ENCODE data around the gene ZNF275. TPM values are rescaled to one million over a fixed set of nuclear protein-coding genes. Genes with fewer than 3 reads are reported as not detected.

The ZNF275 gene
- total RNA-seq, 2 donors from 2014 or later: 16.3 to 58.6 TPM

DNA sequence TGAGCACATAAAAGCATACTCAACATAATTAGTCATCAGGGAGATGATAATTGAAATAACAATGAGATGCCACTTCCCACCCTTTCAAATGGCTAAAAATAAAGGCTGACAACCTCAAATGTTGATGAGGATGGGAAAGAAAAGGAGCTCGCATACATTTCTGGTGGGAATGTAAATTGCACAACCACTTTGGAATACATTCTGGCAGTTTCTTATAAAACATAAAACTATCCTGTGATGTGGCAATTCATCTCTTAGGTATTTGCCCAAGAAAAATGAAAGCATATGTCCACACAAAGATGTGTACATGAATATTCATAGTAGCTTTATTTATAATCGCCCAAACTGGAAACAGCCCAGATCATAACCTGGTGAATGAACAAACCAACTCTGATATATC lies 687 bp upstream of the ZNF275 start:
- no peaks in the 10 kb centered on the region for H3K27me3 ChIP-seq (replicated peaks; ENCODE audit: insufficient read depth)
- TF ChIP-seq POLR2AphosphoS5 (IDR thresholded peaks at IDR 0.05) (no peak), POLR2A (IDR thresholded peaks at IDR 0.05) (no peak)
- TF ChIP-seq, protein P1, sequence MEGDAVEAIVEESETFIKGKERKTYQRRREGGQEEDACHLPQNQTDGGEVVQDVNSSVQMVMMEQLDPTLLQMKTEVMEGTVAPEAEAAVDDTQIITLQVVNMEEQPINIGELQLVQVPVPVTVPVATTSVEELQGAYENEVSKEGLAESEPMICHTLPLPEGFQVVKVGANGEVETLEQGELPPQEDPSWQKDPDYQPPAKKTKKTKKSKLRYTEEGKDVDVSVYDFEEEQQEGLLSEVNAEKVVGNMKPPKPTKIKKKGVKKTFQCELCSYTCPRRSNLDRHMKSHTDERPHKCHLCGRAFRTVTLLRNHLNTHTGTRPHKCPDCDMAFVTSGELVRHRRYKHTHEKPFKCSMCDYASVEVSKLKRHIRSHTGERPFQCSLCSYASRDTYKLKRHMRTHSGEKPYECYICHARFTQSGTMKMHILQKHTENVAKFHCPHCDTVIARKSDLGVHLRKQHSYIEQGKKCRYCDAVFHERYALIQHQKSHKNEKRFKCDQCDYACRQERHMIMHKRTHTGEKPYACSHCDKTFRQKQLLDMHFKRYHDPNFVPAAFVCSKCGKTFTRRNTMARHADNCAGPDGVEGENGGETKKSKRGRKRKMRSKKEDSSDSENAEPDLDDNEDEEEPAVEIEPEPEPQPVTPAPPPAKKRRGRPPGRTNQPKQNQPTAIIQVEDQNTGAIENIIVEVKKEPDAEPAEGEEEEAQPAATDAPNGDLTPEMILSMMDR (IDR thresholded peaks at IDR 0.05): no peak
- H3K4me1 ChIP-seq (replicated peaks): no peaks in the 10 kb centered on the region
- 78% methylated on average over 2 of the region's 2 CpGs for WGBS
- DNase-seq (ENCODE audit: low spot score): no peak
- H3K4me3 ChIP-seq: no peak overlapping the region
- intact Hi-C loops (cut with DNase I): no loop called here
- H3K36me3 ChIP-seq: no peaks in the 10 kb centered on the region
- H3K27ac ChIP-seq: no peak overlapping the region
- H3K9me3 ChIP-seq: no peaks in the 10 kb centered on the region

DNA sequence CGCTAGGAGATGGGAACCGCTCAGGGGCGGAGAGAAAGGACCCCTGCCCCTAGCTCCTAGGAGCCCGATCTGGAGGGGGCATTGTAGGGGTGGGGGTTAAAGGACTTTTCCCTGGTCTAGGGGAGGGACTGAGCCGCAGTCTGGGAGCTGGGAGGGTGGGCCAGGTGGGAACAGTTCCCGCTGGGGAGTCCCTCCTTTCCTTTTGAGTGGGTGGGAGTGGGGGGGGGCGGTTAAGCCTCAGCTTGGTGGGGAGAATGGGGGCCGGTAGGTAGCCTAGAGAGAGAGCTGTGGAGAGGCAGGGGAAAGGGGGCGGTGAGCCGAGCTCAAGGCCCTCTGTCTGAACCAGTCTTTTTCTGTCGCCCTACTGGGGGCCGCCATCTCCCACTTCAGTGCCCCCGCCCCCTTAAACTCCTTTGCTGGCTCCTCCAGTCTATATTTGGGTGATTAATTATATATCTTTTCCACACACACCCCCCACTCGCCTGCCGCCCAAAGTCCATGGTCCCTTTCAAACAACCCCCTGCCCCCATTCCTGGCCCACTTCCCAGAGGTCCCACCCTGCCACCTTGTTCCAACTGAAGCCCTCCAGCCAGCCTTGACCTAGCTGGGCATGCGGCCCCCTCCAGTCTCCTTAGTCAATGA lies 822 bp downstream of the ZNF275 start:
- no peak for TF ChIP-seq POLR2AphosphoS5 (IDR thresholded peaks at IDR 0.05)
- TF ChIP-seq, protein P1 (IDR thresholded peaks at IDR 0.05): no peak
- TF ChIP-seq POLR2A (IDR thresholded peaks at IDR 0.05): no peak
- H3K27me3 ChIP-seq (replicated peaks; ENCODE audit: insufficient read depth): no peaks in the 10 kb centered on the region
- H3K36me3 ChIP-seq: no peaks in the 10 kb centered on the region
- DNase-seq (ENCODE audit: low spot score): no peak
- H3K4me1 ChIP-seq (replicated peaks): no peaks in the 10 kb centered on the region
- H3K27ac ChIP-seq: peak overlapping the region in 1 of 2 donors; percentile 35
- no peaks in the 10 kb centered on the region for H3K9me3 ChIP-seq
- 14% methylated on average over 12 of the region's 16 CpGs for WGBS
- peak overlapping the region; percentile 56 to 58 for H3K4me3 ChIP-seq
- intact Hi-C loops (cut with DNase I): no loop called here

DNA sequence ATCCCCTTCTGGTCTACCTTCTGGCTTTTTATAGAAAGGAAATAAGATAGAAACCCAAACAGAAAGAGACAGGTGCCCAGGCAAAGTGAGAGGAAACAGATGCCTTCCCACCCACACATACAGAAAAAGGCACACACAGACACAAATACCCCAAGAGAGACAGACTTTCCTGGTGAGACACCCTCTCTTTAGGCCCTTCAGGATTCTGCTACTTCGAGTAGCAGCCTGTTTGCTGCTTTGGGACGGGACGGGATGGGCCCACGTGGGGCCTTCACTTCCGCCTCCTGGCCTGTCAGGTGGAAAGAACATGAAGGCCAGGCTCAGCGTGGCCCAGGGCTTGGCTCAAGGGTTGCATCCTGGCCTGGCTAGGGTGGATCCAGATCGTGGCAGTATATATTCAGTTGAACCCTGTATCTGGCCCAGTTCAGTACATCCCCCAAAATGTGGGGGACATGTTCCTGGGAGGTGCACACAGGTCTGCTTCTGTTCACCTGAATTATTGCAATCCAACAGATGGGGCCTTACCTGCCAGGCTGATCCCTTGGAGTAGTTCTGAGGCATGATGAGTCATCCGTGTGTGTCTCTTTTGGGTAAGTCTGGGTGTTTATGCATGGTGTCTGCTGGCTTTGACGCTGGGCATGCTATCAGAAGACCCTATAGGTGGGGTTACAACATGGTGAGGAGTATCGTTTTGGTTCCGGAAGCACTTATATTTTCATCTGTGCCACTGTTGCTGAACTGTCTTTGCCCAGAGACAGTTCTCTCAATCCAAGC lies 2.4 kb downstream of the ZNF275 start:
- Histone ChIP-seq H3K27ac (no peak overlapping the region), H3K36me3 (no peaks in the 10 kb centered on the region), H3K27me3 (replicated peaks; ENCODE audit: insufficient read depth) (no peaks in the 10 kb centered on the region), H3K4me1 (replicated peaks) (no peaks in the 10 kb centered on the region), H3K9me3 (no peaks in the 10 kb centered on the region), H3K4me3 (no peak overlapping the region)
- WGBS: 73% methylated on average over 8 of the region's 11 CpGs
- TF ChIP-seq POLR2AphosphoS5 (IDR thresholded peaks at IDR 0.05) (no peak), POLR2A (IDR thresholded peaks at IDR 0.05) (no peak)
- TF ChIP-seq, protein P1 (IDR thresholded peaks at IDR 0.05): no peak
- intact Hi-C loops (cut with DNase I): no loop called here
- no peak for DNase-seq (ENCODE audit: low spot score)

DNA sequence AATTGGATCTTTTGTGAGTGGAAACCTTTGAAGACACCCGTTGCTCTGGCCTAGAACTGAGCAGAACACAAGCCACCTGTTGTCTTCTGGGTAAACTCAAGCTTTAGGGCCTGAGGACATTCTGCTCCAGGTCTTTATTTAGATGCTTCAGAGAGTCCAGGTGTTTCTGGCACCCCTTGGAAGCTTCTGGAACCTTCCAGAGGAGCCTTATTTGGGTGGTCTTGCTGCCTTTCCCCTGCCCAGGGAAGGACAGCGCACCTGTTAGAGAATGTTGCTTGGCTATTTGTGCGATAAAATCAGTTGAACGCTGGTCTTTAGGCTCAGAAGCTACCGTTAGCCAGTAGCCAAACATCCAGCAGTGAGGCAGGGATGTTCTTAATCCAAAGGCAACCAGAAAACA lies 3.0 kb downstream of the ZNF275 start:
- H3K36me3 ChIP-seq: no peaks in the 10 kb centered on the region
- no peaks in the 10 kb centered on the region for H3K4me1 ChIP-seq (replicated peaks)
- intact Hi-C loops (cut with DNase I): no loop called here
- H3K27me3 ChIP-seq (replicated peaks; ENCODE audit: insufficient read depth): no peaks in the 10 kb centered on the region
- no peak overlapping the region for H3K27ac ChIP-seq
- no peaks in the 10 kb centered on the region for H3K9me3 ChIP-seq
- DNase-seq (ENCODE audit: low spot score): no peak
- TF ChIP-seq POLR2AphosphoS5 (IDR thresholded peaks at IDR 0.05): no peak
- TF ChIP-seq POLR2A (IDR thresholded peaks at IDR 0.05): no peak
- TF ChIP-seq, protein P1 (IDR thresholded peaks at IDR 0.05): no peak
- WGBS: 84% methylated on average over 5 of the region's 5 CpGs
- H3K4me3 ChIP-seq: no peak overlapping the region

DNA sequence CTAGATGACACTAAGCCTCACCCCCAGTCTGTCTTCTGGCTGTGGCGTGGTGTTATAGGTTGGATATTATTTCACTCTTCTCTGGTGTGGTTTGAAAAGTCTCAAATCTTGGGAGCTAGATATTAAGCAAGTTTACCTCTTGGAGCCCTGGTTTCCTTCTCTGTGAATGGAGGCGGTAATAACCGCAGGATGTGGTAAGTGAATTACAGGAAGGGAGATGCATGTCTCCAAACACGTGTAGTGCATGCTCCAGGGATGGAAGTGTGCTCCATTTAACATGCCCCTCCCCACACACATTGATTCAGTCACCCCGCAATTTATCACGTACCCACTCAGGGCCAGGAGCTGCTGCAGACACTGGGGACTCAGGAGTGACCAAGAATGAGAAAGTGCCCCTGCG lies 4.9 kb downstream of the ZNF275 start:
- H3K36me3 ChIP-seq: no peaks in the 10 kb centered on the region
- no peak overlapping the region for H3K4me3 ChIP-seq
- no peaks in the 10 kb centered on the region for H3K27me3 ChIP-seq (replicated peaks; ENCODE audit: insufficient read depth)
- H3K9me3 ChIP-seq: no peaks in the 10 kb centered on the region
- 95% methylated on average over 7 of the region's 7 CpGs for WGBS
- intact Hi-C loops (cut with DNase I): no loop called here
- TF ChIP-seq POLR2A (IDR thresholded peaks at IDR 0.05) (no peak), POLR2AphosphoS5 (IDR thresholded peaks at IDR 0.05) (no peak)
- TF ChIP-seq, protein P1 (IDR thresholded peaks at IDR 0.05): no peak
- DNase-seq (ENCODE audit: low spot score): no peak
- no peaks in the 10 kb centered on the region for H3K4me1 ChIP-seq (replicated peaks)
- no peak overlapping the region for H3K27ac ChIP-seq
